NCI-H69 (cell line): ENCODE measurements around the gene APBA1.

Source experiments
- DNase-seq: peaks from one replicate; lab custom pipeline; 2025; lab: John Stamatoyannopoulos, UW

The APBA1 gene

DNA sequence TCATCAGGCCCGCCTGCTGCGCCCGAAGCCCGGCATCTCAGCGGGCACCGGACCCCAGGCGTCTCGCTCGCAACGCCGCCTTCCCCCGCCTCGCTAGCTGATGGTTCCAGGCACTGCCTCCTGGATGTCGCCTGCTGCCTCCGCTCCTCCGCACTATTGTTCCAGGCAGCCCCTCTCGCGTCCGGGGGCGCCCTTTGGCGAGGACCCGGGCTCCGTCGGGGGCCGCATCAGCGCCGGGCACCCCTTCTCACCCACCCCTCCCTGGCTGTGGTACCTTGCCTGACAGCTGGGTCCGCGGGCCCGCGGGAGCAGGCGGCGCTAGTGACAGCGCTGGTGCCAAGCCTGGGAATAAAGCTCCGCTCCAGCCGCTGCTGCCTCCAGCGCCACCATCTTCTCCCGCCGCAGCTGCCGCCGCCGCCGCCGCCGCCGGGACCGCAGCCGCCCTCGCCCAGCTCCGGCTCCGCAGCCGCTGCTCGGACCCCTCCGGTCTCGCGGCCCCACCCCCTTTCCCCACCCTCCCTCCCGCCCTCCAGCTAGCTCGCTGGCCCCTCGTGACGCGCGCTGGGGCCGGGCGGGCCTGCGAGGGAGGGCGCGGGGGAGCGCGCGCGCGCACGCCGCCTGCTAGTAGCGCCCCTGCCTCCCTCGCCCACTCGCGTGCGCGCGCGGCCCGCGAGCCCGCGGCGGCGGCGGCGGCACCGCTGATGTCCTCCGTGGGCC is at the start of gene APBA1:
Gene APBA1, minus strand, starts transcription at position 493 of the 717 bp plus-strand sequence.
- peak; percentile 92 for DNase-seq

DNA sequence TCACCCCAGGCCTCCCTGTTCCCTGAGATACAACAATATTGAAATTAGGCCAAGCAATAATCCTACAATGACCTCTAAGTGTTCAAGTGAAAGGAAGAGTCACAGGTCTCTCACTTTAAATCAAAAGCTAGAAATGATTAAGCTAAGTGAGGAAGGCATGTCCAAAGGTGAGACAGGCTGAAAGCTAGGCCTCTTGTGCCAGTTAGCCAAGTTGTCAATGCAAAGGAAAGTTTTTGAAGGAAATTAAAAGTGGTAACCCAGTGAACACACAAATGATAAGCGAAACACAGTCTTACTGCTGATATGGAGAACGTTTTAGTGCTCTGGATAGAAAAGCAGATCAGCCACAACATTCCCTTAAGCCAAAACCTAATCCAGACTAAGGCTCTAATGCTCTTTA is 47.8 kb upstream of the APBA1 start:
- no peak for DNase-seq

DNA sequence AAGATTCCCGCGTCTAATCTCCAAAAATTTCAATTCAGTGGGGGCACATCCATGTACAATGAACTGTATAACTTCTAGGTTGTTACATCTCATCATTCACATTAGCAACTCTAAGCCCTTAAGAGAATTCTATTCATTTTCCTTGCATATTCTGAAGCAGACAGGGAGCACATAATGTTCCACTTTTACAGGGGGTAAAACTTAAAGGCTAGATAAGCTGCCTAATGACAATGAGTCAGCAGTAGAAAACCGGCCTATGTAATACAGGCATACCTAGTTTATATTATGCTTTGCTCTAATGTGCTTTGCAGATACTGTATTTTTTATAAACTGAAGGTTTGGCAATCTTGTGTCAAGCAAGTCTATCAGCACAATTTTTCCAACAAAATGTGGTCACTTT is 47.2 kb upstream of the APBA1 start:
- no peak for DNase-seq

DNA sequence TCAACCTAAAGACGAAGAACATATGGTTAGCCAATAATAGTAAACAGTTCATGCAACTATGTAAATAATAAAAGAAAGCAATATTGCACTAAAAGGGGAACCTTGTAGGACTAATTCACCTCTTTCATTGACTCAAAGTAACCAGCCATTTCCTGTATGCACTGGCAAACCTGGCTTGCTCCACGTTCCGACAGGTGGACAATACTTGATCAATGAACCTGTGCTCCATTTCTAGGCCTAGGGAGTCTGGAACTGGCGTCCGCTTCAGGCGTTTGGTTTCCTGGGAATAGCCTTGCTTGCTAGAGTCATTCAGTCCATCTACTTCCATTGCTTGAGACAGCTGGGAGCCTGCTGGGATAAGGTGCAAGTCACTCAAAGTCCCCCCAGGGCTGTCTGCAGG is 46.0 kb upstream of the APBA1 start:
- peak; percentile 62 for DNase-seq

DNA sequence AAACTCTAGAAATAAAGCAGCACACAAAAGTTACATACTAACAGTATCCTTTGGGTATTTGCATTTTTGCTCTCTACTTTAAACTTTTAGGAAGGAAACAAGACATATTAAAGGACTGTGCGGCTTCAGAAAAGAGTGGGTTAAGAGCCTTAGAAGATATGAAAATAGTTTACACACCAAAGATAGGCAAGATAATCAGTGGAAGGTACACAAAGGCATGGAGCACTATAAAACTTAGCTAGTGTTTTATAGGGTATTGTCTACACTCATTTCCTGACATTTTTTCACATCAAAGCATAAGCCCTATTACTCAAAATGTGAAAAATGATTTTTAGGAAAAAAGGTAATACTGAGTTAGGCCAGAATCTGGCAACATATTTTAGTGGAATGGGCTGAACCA is 43.7 kb upstream of the APBA1 start:
- DNase-seq = no peak

DNA sequence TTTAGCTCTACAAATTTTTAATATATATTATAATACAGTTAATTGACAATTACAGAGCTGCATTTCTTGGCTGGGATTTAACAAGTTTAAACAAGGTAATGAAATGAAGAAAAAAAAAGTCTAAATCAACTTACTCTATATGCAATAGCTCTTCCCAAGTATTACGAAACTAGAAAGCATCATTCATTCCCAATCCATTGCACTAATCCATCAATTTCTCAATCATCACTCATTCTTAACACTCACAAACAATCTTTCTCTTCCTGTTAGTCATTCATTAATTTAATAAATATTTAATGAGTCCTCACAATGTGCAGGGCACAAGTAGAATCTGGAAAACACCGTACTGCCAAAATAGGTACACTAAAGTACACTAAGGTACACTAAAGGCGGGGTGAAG is 42.9 kb upstream of the APBA1 start:
- no peak for DNase-seq

DNA sequence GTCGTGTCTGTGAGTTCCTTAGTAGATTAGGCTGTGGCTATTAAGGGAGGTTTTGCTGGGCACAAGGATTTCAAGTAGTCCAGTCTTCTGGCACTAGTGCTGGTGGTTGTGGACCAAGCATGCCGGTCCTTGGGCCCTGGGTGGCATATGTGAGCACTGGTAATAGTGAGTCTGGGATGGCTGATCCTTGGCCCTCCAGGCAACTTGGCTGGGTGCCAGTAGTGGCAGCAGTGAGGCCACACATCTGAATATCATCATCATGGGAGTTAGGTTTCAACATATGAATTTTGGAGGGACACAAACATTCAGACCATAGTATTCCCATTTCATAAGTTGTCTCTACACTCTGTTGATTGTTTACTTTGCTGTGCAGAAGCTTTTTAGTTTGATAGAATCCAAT is 25.3 kb upstream of the APBA1 start:
- DNase-seq = peak; percentile 8

DNA sequence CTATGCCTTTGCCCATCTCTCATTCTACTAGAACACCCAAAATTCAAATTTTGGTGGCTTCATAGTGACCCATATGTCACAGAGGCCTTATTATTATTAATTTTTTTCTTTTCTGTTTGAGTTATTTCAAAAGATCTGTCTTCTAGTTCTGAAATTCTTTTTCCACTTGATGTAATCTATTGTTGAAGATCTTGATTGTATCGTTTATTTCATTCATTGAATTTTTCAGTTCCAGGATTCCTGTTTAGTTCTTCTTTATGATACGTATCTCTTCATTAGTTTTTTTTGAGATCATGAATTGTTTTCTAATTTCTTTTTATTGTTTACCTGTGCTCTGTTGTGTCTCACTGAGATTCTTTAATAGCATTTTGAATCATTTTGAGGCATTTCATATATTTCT is 24.6 kb upstream of the APBA1 start:
- DNase-seq = peak; percentile 3

DNA sequence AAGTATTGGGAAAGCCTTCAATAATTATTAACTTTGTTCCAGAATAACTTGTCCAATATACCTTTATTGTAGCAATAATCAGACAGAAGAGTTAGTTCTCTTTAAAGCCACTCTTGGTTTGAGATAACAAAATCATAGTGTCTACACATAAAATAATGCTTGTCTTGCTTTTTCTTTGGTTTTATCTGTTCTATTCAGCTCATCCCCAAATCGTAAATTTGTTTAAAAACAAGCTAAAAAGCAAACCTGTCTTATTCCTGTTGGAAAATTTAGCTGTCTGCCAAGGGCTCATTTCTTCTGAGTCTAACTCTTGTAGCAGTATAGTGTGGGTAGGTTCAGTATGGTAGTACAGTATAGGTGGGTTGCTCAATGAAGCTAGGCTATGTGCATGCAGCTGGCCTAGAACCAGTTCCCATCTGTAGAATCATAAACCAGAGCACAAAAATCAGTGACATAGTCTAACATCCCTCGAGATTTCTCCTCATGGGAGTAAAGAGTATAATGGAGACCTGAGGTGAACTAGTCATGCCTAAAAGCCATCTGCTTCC is 17.9 kb upstream of the APBA1 start:
- peak; percentile 37 for DNase-seq

DNA sequence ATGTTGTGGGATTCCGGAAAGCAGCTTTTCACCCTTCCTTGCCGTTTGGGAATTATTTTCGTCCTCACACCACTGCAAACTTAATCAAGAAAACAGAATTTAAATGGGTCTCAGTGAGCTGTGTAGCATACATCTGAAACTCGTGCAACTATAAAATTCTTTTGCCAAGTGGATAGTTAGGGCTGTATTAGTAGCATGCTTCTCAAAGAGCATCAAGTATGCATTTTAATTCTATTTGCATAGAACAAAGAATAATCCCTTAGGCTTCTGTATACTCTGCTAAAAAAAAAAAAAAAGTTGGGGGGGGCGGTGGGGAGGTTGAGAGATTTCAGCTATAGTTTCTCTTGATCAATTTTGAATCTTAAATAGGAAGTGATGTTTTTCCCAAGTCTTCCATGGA is 11.8 kb upstream of the APBA1 start:
- DNase-seq = no peak

DNA sequence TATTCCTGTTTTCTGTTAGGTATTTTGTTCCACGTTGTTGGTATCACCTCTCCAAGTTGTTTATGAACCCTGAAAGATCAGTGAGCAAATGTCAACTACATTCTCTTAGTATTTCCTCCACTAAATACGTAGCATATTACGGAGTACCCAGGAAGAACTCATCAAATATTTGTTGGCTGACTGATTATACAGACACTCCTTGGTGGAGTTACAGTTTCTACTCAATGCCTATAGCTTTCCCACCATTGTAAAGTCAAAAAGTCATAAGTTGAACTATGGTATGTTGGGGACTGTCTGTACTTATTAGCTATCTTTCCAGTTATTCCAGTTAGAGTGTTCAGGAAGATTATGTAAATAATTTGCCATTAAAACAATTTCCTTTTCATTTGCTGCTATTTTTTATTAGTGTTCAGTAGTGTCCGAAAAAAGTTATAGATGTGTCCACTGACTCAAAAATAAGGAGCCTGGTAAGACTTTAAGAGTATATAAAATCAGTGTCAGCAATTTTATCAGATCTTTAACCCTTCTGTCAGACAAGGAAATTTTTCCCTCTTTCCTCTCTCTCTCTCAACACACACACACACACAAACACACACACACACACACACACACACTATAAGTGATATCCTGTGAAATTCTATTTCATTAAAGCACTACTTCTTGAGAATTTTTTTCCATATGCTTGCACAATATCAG is 6.8 kb upstream of the APBA1 start:
- no peak for DNase-seq

DNA sequence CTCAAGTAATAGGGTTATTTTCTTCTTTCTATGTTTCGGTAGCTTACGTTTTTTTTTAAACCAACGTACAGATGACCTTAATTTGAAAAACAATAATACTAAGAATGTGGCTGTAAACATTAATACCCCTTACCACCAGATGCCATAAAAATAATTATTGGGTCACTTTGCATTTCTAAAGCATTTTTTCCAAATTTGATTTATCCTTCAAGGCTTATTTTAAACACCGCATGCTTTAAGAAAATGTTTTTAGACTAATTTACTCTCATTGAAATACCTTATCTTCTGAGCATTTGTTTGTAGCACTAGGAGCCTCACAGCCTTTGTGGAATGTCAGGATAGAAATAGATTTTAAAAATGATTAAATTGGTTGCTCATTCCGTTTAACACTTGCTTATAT is 5.8 kb upstream of the APBA1 start:
- DNase-seq = no peak

DNA sequence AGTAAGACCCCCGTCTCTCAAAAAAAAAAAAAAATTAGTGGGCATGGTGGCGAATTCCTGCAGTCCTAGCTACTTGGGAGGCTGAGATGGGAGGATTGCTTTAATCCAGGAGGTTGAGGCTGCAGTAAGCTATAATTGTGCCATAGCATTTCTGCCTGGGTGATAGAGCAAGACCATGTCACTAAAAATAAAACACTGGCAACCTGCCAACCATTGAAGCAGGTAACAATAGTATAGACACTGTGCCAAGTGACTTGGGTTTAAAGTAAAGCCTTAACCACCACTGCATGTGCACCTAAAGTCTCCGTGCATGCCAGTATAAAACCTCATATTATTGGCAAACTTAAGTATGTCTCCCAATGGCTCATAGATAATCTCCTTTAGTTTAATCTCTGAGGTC is 3.4 kb upstream of the APBA1 start:
- peak; percentile 35 for DNase-seq

DNA sequence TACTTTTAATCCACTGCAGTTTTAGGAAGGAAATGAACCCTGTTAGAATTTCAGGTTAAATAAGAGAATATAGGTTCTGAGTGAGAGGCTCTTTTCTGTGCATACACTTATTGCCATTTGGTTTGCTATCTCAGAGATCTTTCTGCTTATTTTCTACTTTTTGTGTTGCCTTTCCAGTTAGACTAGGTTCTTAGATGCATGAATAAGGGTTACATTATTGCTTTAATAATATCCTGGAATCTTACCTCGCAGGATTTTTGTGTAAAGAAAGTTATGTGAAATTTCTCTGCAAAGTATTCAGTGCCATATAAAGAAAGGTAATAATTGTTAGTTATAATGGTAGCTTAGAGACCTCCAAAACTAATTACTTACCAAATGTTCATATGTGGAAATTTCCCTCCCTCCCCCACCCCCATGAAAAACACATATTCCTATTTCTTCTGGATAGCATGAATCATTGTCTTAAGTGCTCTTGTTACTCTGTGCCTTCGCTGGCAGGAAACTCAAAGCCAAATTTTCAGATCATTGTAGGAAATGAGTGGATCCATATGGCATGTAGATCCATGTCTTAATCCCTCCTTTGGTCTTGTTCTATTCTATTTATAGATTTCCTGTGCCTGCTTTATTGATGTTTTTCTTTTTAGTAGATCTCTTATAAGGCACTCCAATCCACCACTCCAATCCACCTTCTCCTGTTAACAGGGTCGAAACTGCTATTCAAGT is 2.7 kb upstream of the APBA1 start:
- peak; percentile 39 for DNase-seq

DNA sequence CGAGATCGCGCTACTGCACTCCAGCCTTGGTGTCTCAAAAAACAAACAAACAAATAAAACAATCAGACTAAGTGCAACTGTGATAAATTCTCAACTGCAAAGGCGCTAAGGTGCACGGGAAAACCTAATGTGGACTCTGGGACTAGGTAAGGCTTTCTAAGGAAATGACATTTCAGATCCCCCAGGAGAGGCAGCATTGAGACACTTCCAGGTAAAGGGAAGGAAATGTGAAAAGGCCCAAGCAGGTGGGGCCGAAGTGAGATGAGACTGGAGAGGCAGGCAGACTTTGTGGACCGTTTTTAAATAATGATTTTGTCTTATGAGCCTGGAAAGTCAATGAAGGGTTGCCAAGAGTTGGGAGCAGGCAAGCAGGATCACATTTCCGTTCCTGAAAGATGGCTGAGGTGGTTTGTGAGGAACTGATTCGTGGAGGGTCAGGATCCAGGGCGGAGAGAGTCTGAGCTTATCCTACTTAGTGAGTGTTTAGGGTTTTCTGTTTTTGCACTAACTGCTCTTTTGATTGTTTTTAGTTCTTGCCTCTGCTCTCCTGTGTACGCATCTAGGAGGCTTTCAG is 2.0 kb upstream of the APBA1 start:
- peak; percentile 81 for DNase-seq

DNA sequence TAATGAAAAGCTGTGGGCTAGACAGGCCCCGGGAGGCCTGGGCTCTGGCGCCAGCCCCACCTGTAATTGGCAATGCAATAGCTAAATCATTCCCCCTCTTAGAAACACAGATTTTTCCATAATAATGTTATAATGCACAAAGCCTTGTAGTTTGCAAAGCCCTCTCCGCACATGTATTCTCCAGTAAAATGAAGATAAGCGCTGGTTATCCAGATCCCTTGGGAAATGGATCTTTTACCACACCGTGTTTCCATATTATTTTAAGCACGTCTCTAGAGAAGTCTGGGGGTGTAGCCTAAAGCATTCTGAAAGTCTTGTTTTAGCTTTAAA is 1.1 kb upstream of the APBA1 start:
- DNase-seq = no peak

DNA sequence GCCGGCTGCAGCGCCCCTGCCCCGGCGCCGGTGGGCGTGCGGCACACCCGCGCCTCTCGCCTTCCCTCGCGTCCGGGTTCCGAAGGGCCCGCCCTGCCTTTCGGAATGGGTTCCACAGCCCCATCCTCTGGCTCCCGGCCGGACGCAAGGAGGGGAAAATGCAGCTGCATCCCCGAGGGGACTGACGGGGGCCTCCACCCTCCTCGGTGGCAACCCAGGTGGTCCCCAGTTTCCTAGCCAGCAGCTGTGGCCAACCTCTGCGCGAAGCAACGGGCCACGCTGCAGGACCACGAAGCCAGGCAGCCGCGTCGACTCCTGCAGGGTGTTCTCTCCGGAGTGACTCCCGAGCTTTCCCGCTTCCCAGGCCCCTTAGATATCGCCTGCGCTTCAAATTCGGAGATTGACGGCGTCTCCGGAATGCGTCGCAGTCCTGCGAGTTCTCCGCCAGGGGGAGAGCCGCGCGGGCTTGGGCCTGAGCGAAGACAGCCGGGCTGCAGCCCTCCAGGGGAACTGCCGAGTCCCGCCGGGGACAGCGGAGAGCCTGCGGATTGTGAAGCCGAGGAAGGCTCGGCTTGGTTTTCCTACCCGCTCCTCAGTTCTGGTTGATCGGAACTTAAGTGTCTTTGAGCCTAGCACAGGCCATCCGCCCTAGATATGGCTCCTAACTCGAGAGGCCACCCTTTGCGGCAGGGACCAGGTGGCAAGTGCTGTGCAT is 582 bp upstream of the APBA1 start:
- peak; percentile 95 for DNase-seq

DNA sequence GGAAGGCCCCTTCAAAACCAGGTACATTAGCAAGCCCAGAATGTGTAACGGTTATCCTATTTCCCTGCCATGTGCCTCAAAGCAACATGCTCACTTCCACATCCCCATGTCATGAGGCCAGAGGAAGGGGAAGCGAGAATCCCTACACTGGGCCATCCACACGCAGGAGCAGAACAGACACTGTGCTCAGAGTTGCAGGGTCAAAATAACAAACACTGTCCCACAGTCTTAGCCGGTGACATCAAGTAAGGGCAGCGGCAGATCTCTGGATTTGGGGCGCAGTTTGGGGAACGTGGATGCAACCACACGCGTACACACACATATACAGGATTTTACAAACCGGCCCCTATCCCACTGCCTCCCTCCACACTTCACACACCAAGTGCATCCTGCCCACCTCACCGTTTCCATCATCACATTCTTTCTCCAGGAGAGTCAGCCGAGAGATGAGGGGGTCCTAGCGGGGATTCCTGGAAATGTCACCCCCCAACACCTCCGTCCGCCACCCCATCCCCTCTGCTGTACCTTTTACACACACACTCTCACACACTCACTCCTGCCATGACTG is 776 bp downstream of the APBA1 start:
- peak; percentile 34 for DNase-seq

DNA sequence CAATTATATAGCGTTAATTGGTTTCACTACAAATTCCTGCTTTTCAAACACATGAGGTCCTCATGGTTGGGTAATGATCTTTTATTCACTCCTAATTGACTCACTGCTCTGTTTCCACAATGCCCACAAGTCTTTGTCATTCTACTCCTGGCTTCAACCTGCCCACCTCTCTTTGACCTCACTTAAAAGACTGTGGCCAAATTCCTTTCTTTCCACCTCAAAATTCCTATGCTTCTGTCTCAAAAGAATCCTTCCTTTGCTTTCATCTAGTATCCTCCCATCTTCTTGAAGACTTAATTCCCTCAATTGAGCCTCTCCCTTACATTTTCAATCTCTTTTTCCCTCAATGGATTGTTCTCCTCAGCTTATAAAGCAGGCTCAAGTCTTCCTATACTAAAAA is 4.9 kb downstream of the APBA1 start:
- peak; percentile 39 for DNase-seq

DNA sequence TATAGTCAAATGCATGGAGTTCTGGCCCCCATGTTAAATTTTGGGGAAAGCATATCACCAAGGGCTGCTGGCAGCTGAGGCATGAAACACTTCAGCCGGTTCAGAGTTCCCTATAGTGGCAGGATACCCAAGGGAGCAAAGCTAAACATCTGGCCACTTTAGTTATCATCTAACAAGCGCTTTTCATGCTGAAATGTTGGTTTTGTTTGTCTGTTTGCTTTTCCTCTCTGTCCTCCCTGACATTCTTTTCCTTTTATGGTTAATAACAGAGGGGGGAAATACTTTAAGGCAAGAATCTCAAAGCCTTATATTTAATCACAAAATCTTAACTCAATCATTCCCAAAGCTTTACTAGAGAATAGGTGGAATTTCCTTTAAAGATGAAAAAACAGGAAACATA is 11.9 kb downstream of the APBA1 start:
- DNase-seq = peak; percentile 68

DNA sequence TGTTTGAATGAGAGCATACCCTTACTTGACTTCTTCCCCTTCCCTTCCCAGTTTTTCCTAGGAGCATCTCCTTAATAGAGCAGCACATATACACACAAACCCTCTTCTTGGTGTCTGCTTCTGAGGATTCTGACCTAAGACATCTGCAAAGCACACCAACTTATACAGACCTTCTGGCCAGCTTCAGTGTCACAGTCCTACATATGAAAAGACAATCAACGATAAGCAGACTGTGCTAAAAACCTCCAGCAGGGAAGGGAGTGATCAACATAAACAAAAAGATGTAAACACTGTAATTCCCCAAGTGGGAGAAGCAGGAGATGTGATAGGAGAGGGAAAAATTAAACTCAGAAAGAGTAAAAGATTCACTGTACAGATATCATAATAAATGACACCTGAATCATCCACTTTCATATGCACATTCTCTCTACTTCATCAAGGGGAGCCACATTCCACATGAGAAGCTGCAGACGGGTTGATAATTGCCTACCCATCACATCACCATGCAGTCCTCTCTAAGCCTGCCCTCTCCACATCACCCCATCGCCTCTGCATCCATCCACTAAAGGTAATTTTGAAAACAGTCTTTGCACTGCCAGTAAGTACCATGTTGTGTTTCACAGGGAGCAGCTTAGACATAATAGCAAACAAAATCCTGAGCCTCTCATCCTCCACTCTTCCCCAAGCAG is 13.0 kb downstream of the APBA1 start:
- DNase-seq = no peak
